Measurements from ENCODE around the gene DUSP14.
A peak's percentile ranks its signal among the peaks of the same experiment; 100 is the strongest.

Gene DUSP14

DNA sequence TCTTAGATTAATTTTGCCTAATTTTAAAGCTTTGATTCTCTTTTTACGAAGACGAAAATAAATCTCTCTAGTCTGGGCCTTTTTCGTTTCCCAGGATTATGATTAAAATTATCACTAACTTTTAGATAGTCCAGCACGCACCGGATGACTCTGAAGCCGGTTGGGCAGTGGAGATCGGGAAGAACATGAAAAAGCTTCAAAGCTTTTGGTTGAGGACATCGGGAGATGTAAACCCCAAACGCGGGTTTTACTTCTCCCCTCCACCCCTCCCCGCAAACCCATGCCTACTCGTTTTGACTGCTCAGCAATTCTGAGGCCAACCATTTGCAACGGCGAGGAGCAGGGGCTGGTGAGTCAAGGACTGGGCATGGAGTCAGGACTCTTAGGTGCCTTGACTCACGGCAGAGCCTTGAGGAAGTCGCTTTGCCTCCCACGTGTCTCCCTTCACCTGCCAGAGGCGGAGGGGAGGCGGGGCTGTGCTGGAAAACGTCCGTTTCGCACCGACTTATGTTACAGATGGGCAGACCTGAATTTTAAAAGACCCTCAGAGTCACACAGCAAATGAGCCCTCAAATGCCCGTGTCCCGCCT, 989 bp upstream of the DUSP14 start:
- Histone ChIP-seq H3K4me1 (ENCODE audit: control insufficient read depth, insufficient read depth, low read length) (peaks cover 23% of the 10 kb centered on the region), H3K9ac (ENCODE audit: low read depth, low read length) (peak overlapping the region; percentile 76), H3K9me3 (ENCODE audit: control insufficient read depth, insufficient read depth, low read length) (no peaks in the 10 kb centered on the region), H3K4me3 (ENCODE audit: low read depth, low read length) (peak overlapping the region; percentile 72), H3K27me3 (ENCODE audit: control insufficient read depth, insufficient read depth, low read length) (peaks cover 6% of the 10 kb centered on the region), H3K36me3 (ENCODE audit: control insufficient read depth, insufficient read depth, low read length) (no peaks in the 10 kb centered on the region)

GRCh38 chr17:37490022-37490587, 414 bp downstream of the DUSP14 start:
- no peaks in the 10 kb centered on the region for H3K9me3 ChIP-seq (ENCODE audit: control insufficient read depth, insufficient read depth, low read length)
- H3K27me3 ChIP-seq (ENCODE audit: control insufficient read depth, insufficient read depth, low read length): peaks cover 6% of the 10 kb centered on the region
- no peak overlapping the region for H3K9ac ChIP-seq (ENCODE audit: low read depth, low read length)
- peak overlapping the region; percentile 74 for H3K4me3 ChIP-seq (ENCODE audit: low read depth, low read length)
- H3K36me3 ChIP-seq (ENCODE audit: control insufficient read depth, insufficient read depth, low read length): no peaks in the 10 kb centered on the region
- H3K4me1 ChIP-seq (ENCODE audit: control insufficient read depth, insufficient read depth, low read length): peaks cover 27% of the 10 kb centered on the region

GRCh38 chr17:37490638-37491614, 1.2 kb downstream of the DUSP14 start:
- no peaks in the 10 kb centered on the region for H3K36me3 ChIP-seq (ENCODE audit: control insufficient read depth, insufficient read depth, low read length)
- no peaks in the 10 kb centered on the region for H3K9me3 ChIP-seq (ENCODE audit: control insufficient read depth, insufficient read depth, low read length)
- no peak overlapping the region for H3K9ac ChIP-seq (ENCODE audit: low read depth, low read length)
- peaks cover 30% of the 10 kb centered on the region for H3K4me1 ChIP-seq (ENCODE audit: control insufficient read depth, insufficient read depth, low read length)
- peak overlapping the region; percentile 74 for H3K4me3 ChIP-seq (ENCODE audit: low read depth, low read length)
- H3K27me3 ChIP-seq (ENCODE audit: control insufficient read depth, insufficient read depth, low read length): peaks cover 6% of the 10 kb centered on the region

GRCh38 chr17:37492167-37492566, 2.5 kb downstream of the DUSP14 start:
- Histone ChIP-seq H3K27me3 (ENCODE audit: control insufficient read depth, insufficient read depth, low read length) (peaks cover 6% of the 10 kb centered on the region), H3K9ac (ENCODE audit: low read depth, low read length) (no peak overlapping the region), H3K9me3 (ENCODE audit: control insufficient read depth, insufficient read depth, low read length) (no peaks in the 10 kb centered on the region), H3K4me1 (ENCODE audit: control insufficient read depth, insufficient read depth, low read length) (peaks cover 30% of the 10 kb centered on the region), H3K36me3 (ENCODE audit: control insufficient read depth, insufficient read depth, low read length) (no peaks in the 10 kb centered on the region), H3K4me3 (ENCODE audit: low read depth, low read length) (no peak overlapping the region)

GRCh38 chr17:37493249-37494027, 3.7 kb downstream of the DUSP14 start:
- Histone ChIP-seq H3K27me3 (ENCODE audit: control insufficient read depth, insufficient read depth, low read length) (no peaks in the 10 kb centered on the region), H3K4me3 (ENCODE audit: low read depth, low read length) (no peak overlapping the region), H3K9me3 (ENCODE audit: control insufficient read depth, insufficient read depth, low read length) (no peaks in the 10 kb centered on the region), H3K36me3 (ENCODE audit: control insufficient read depth, insufficient read depth, low read length) (no peaks in the 10 kb centered on the region), H3K4me1 (ENCODE audit: control insufficient read depth, insufficient read depth, low read length) (peaks cover 24% of the 10 kb centered on the region), H3K9ac (ENCODE audit: low read depth, low read length) (no peak overlapping the region)

GRCh38 chr17:37494401-37494831, 4.7 kb downstream of the DUSP14 start:
- Histone ChIP-seq H3K4me1 (ENCODE audit: control insufficient read depth, insufficient read depth, low read length) (peaks cover 22% of the 10 kb centered on the region), H3K9ac (ENCODE audit: low read depth, low read length) (no peak overlapping the region), H3K27me3 (ENCODE audit: control insufficient read depth, insufficient read depth, low read length) (no peaks in the 10 kb centered on the region), H3K4me3 (ENCODE audit: low read depth, low read length) (no peak overlapping the region), H3K9me3 (ENCODE audit: control insufficient read depth, insufficient read depth, low read length) (no peaks in the 10 kb centered on the region), H3K36me3 (ENCODE audit: control insufficient read depth, insufficient read depth, low read length) (no peaks in the 10 kb centered on the region)

GRCh38 chr17:37494971-37495370, 5.3 kb downstream of the DUSP14 start:
- Histone ChIP-seq H3K36me3 (ENCODE audit: control insufficient read depth, insufficient read depth, low read length) (no peaks in the 10 kb centered on the region), H3K27me3 (ENCODE audit: control insufficient read depth, insufficient read depth, low read length) (no peaks in the 10 kb centered on the region), H3K9me3 (ENCODE audit: control insufficient read depth, insufficient read depth, low read length) (no peaks in the 10 kb centered on the region), H3K4me3 (ENCODE audit: low read depth, low read length) (peak overlapping the region; percentile 15), H3K4me1 (ENCODE audit: control insufficient read depth, insufficient read depth, low read length) (peaks cover 22% of the 10 kb centered on the region), H3K9ac (ENCODE audit: low read depth, low read length) (no peak overlapping the region)

- no peak overlapping the region for H3K9ac ChIP-seq (ENCODE audit: low read depth, low read length)
- no peaks in the 10 kb centered on the region for H3K36me3 ChIP-seq (ENCODE audit: control insufficient read depth, insufficient read depth, low read length)
- H3K4me1 ChIP-seq (ENCODE audit: control insufficient read depth, insufficient read depth, low read length): peaks cover under 1% of the 10 kb centered on the region
- no peak overlapping the region for H3K4me3 ChIP-seq (ENCODE audit: low read depth, low read length)
- no peaks in the 10 kb centered on the region for H3K27me3 ChIP-seq (ENCODE audit: control insufficient read depth, insufficient read depth, low read length)
- no peaks in the 10 kb centered on the region for H3K9me3 ChIP-seq (ENCODE audit: control insufficient read depth, insufficient read depth, low read length)
These were observed 10.7 kb downstream of the DUSP14 start for GRCh38 chr17:37500378-37500777.

DNA sequence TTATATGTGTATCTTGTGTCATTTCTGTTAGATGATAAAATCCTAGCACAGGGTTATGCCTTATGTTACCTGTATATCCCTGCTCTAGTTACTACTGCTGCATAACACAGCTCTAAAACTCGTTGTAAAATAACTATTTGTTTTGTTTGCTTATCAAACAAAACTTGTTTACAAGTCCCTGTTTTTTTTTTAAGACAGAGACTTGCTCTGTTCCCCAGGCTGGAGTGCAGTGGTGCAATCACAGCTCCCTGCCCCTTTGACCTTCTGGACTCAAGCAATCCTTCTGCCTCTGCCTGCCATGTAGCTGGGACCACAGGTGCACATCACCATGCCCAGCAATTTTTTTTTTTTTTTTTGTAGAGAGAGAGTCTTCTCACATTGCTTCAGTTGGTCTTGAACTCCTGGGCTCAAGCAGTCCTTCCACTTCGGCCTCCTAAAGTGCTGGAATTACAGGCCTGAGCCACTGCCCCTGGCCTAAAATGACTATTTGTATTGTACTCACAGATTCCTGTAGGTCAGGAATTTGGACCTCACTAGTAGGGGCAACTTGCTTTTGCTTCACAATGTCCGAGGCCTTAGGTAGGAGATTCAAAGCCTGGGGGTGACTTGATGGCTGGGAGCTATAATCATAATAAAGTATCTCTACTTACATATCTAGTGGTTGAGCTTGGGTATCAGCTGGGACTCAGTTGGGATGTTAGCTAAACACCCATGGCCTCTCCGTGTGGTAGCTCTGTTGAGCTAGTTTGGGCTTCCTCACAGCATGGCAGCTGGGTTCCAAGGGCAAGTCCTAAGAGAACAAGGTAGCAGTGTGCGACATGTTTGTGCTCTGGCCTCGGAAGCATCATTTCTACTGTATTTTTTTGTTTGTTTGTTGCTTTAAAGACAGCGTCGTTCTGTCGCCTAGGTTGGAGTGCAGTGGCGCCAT, 12.6 kb downstream of the DUSP14 start:
- Histone ChIP-seq H3K36me3 (ENCODE audit: control insufficient read depth, insufficient read depth, low read length) (no peaks in the 10 kb centered on the region), H3K4me3 (ENCODE audit: low read depth, low read length) (no peak overlapping the region), H3K4me1 (ENCODE audit: control insufficient read depth, insufficient read depth, low read length) (peaks cover 5% of the 10 kb centered on the region), H3K9me3 (ENCODE audit: control insufficient read depth, insufficient read depth, low read length) (no peaks in the 10 kb centered on the region), H3K9ac (ENCODE audit: low read depth, low read length) (no peak overlapping the region), H3K27me3 (ENCODE audit: control insufficient read depth, insufficient read depth, low read length) (no peaks in the 10 kb centered on the region)

DNA sequence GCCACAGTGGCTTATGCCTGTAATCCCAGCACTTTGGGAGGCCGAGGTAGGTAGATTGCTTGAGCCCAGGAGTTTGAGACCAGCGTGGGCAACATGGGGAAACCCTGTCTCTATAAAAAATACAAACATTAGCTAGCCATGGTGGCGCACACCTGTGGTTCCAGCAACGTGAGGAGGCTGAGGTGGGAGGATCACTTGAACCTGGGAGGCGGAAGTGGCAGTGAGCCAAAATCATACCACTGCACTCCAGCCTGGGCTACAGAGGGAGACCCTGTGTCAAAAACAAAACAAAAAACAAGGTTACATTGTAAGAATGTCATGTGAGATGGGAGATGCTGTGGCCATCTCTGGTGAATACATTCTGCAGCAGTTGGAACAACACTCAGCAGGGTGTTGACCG, 13.5 kb downstream of the DUSP14 start:
- no peak overlapping the region for H3K9ac ChIP-seq (ENCODE audit: low read depth, low read length)
- H3K4me1 ChIP-seq (ENCODE audit: control insufficient read depth, insufficient read depth, low read length): peaks cover 5% of the 10 kb centered on the region
- no peak overlapping the region for H3K4me3 ChIP-seq (ENCODE audit: low read depth, low read length)
- no peaks in the 10 kb centered on the region for H3K27me3 ChIP-seq (ENCODE audit: control insufficient read depth, insufficient read depth, low read length)
- H3K9me3 ChIP-seq (ENCODE audit: control insufficient read depth, insufficient read depth, low read length): no peaks in the 10 kb centered on the region
- H3K36me3 ChIP-seq (ENCODE audit: control insufficient read depth, insufficient read depth, low read length): no peaks in the 10 kb centered on the region
